Esophagus squamous epithelium (tissue), 4 donors: ENCODE data around the gene ATP5MC2.
"Not testable (repeated sequence)": the region's sequence is repeated elsewhere in the genome, so short reads cannot be mapped to it uniquely, and the experiment has no call there.

Source experiments
- POLR2A ChIP-seq, 4 donors: fragments of 450-650 bp; IDR thresholded peaks; one replicate each; pipeline ENCODE4 v1.6.1; 2017; ENCODE audit warnings: antibody characterized with exemption in 4 of 4, mild to moderate bottlenecking in 4 of 4, moderate library complexity in 3 of 4
- TF ChIP-seq, protein P1 (sequence below), 6 experiments: fragments of 450-650 bp in 4 of 6; fragments of 200-600 bp in 2 of 6; sonication (generic) in 2 of 6; IDR thresholded peaks; one replicate each; pipeline ENCODE4 v1.5.1; 2016 to 2019; ENCODE audit warnings: antibody characterized with exemption in 6 of 6, mild to moderate bottlenecking in 4 of 6, moderate library complexity in 4 of 6

DNA sequence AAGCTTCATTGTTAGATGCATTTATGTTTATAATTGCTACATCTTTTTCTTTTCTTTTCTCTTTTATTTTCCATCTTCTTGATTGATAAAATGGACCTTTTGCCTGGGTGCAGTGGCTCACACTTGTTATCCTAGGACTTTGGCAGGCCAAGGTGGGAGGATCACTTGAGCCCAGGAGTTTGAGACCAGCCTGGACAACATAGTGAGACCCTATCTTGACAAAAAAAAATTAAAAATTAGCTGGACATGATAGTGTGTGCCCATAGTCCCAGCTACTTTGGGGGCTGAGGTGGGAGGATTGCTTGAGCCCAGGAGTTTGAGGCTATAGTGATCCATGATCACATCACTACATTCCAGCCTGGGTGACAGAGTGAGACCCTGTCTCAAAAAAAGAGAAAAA is 40.2 kb downstream of the ATP5MC2 start:
- TF ChIP-seq, protein P1, sequence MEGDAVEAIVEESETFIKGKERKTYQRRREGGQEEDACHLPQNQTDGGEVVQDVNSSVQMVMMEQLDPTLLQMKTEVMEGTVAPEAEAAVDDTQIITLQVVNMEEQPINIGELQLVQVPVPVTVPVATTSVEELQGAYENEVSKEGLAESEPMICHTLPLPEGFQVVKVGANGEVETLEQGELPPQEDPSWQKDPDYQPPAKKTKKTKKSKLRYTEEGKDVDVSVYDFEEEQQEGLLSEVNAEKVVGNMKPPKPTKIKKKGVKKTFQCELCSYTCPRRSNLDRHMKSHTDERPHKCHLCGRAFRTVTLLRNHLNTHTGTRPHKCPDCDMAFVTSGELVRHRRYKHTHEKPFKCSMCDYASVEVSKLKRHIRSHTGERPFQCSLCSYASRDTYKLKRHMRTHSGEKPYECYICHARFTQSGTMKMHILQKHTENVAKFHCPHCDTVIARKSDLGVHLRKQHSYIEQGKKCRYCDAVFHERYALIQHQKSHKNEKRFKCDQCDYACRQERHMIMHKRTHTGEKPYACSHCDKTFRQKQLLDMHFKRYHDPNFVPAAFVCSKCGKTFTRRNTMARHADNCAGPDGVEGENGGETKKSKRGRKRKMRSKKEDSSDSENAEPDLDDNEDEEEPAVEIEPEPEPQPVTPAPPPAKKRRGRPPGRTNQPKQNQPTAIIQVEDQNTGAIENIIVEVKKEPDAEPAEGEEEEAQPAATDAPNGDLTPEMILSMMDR (IDR thresholded peaks at IDR 0.05): not testable (repeated sequence)
- not testable (repeated sequence) for TF ChIP-seq POLR2A (IDR thresholded peaks at IDR 0.05)
